B cell (primary cell): Measurements from ENCODE around the gene TSPAN16. TPM values are rescaled to one million over a fixed set of nuclear protein-coding genes. Genes with fewer than 3 reads are reported as not detected.

Experiments used
- ATAC-seq: fragments of 200-7000 bp; cut with Tn5 transposase; one replicate; pipeline ENCODE4 v1.10.0; 2021; ENCODE audit warnings: low read depth, mild to moderate bottlenecking, moderate number of reproducible peaks, moderate library complexity
- CTCF ChIA-PET: fragments of 350-600 bp; sonication (Branson Sonifier 250); formaldehyde crosslinking; loops from one replicate; lab custom pipeline; 2021; ENCODE audit warnings: antibody characterized with exemption, inconsistent platforms; lab: Charles Lee
- POLR2A ChIA-PET: fragments of 350-600 bp; sonication (Branson Sonifier 250); formaldehyde crosslinking; loops from one replicate; lab custom pipeline; 2021; ENCODE audit warnings: antibody characterized with exemption; lab: Charles Lee
- DNase-seq: peaks from one replicate; pipeline ENCODE4 v3.0.0; 2013
- H2AFZ ChIP-seq: 2 replicates; pipeline ENCODE4 v1.6.1; 2012; ENCODE audit warnings: mild to moderate bottlenecking, low read depth, low read length; ENCODE audit not compliant: insufficient read depth, poor library complexity, severe bottlenecking
- H3K27ac ChIP-seq, 2 donors: 1 replicate in 1 of 2; 2 replicates in 1 of 2; pipeline ENCODE4 v1.5.1; 2012 to 2013; ENCODE audit warnings: low read length in 2 of 2, mild to moderate bottlenecking in 2 of 2, moderate library complexity in 1 of 2
- H3K27me3 ChIP-seq, 4 experiments: fragments of 200-600 bp in 1 of 4; sonication (generic) in 1 of 4; replicated peaks in 1 of 4; 1 replicate in 2 of 4; 2 replicates in 2 of 4; pipeline versions ENCODE4 v1.6.1 to v1.7.0; 2013 to 2016; ENCODE audit warnings: low read length in 3 of 4, mild to moderate bottlenecking in 2 of 4, mixed read lengths in 1 of 4, moderate library complexity in 1 of 4; ENCODE audit not compliant: insufficient read depth in 4 of 4, control insufficient read depth in 3 of 4; ENCODE audit errors: control extremely low read depth in 1 of 4
- H3K36me3 ChIP-seq, 2 experiments: replicated peaks in 1 of 2; 1 replicate in 1 of 2; 2 replicates in 1 of 2; pipeline versions ENCODE4 v1.6.1 to v1.7.1; 2013; ENCODE audit warnings: low read length in 1 of 2; ENCODE audit not compliant: insufficient read depth in 2 of 2, control insufficient read depth in 1 of 2; ENCODE audit errors: control extremely low read depth in 1 of 2, extremely low read depth in 1 of 2
- H3K4me1 ChIP-seq, 2 donors: fragments of 200-600 bp in 1 of 2; sonication (generic) in 1 of 2; 1 replicate in 1 of 2; 2 replicates in 1 of 2; pipeline versions ENCODE4 v1.5.1 to v1.6.1; 2013 to 2017; ENCODE audit warnings: low read length in 2 of 2; ENCODE audit not compliant: control insufficient read depth in 2 of 2, insufficient read depth in 2 of 2
- H3K4me2 ChIP-seq: replicated peaks from 2 replicates; pipeline ENCODE3; 2012; ENCODE audit warnings: mild to moderate bottlenecking, low read depth, low read length; ENCODE audit not compliant: poor library complexity, severe bottlenecking
- H3K4me3 ChIP-seq, 5 experiments: fragments of 200-600 bp in 1 of 5; sonication (generic) in 1 of 5; 1 replicate in 3 of 5; 2 replicates in 2 of 5; pipeline versions ENCODE4 v1.5.1 to v1.7.0; 2011 to 2016; ENCODE audit warnings: low read length in 4 of 5, mild to moderate bottlenecking in 4 of 5, low read depth in 2 of 5, control low read depth in 1 of 5, moderate library complexity in 1 of 5; ENCODE audit not compliant: insufficient read depth in 1 of 5; ENCODE audit errors: control extremely low read depth in 1 of 5, extremely low read depth in 1 of 5
- H3K79me2 ChIP-seq: fragments of 200-600 bp; sonication (generic); one replicate; pipeline ENCODE4 v1.6.0; 2016; ENCODE audit warnings: low read length; ENCODE audit not compliant: control insufficient read depth, insufficient read depth
- H3K9ac ChIP-seq: fragments of 200-600 bp; sonication (generic); 2 replicates; pipeline ENCODE4 v1.6.1; 2017; ENCODE audit warnings: mild to moderate bottlenecking, low read length, moderate library complexity
- H3K9me3 ChIP-seq, 3 donors: one replicate each; pipeline versions ENCODE4 v1.6.1 to v1.7.1; 2013; ENCODE audit warnings: low read length in 2 of 3; ENCODE audit not compliant: control insufficient read depth in 2 of 3, insufficient read depth in 1 of 3; ENCODE audit errors: control extremely low read depth in 1 of 3
- H4K20me1 ChIP-seq: 2 replicates; pipeline ENCODE4 v1.6.0; 2012; ENCODE audit warnings: mild to moderate bottlenecking, low read length; ENCODE audit not compliant: insufficient read depth, control insufficient read depth, poor library complexity, severe bottlenecking
- H3K27ac Mint-ChIP-seq: one replicate; pipeline ENCODE4 v1.8.0; 2021; ENCODE audit warnings: mixed read lengths
- H3K27me3 Mint-ChIP-seq: one replicate; pipeline ENCODE4 v1.8.0; 2021; ENCODE audit warnings: mixed read lengths
- H3K4me1 Mint-ChIP-seq: one replicate; pipeline ENCODE4 v1.8.0; 2021; ENCODE audit warnings: mixed read lengths
- H3K4me3 Mint-ChIP-seq: one replicate; pipeline ENCODE4 v1.8.0; 2021; ENCODE audit warnings: mixed read lengths
- H3K9me3 Mint-ChIP-seq: one replicate; pipeline ENCODE4 v1.8.0; 2022; ENCODE audit warnings: mixed read lengths; ENCODE audit not compliant: insufficient read depth
- EZH2 ChIP-seq: IDR thresholded peaks from 2 replicates; pipeline ENCODE4 v1.6.1; 2012; ENCODE audit warnings: borderline replicate concordance, low read depth, mild to moderate bottlenecking, moderate library complexity, low read length; ENCODE audit not compliant: insufficient read depth, poor library complexity, severe bottlenecking
- WGBS: methylation state at CpG from one replicate; pipeline ENCODE4 v1.1.5; 2013; ENCODE audit warnings: missing lambda C conversion rate; ENCODE audit not compliant: insufficient coverage; 5-methylcytosine and 5-hydroxymethylcytosine counted together
- intact Hi-C: fragments of 100-400 bp; cut with micrococcal nuclease; formaldehyde crosslinking; loops from one replicate; pipeline ENCODE4 v1.10.0; 2022
- polyA plus RNA-seq: library from polyadenylated mRNA; depleted of rRNA; stranded (reverse); fragments of >200 nt; gene quantifications from 2 replicates; pipeline ENCODE4 v1.2.3, GENCODE V29; 2012
- total RNA-seq, 2 donors: library from RNA; stranded (reverse); fragments of 120-200 nt in 1 of 2; gene quantifications; 1 replicate in 1 of 2; 2 replicates in 1 of 2; pipeline versions ENCODE4 v1.2.3 to v1.2.4, GENCODE V29; 2013 to 2022
- TF ChIP-seq, protein P1 (sequence below): fragments of 200-600 bp; IDR thresholded peaks from one replicate; pipeline ENCODE4 v1.8.0; 2022; ENCODE audit warnings: antibody characterized with exemption, mild to moderate bottlenecking

The TSPAN16 gene
- total and polyA plus RNA-seq, 2 donors (not counting 1 experiment from before 2014, with no cell fraction given): not detected

DNA sequence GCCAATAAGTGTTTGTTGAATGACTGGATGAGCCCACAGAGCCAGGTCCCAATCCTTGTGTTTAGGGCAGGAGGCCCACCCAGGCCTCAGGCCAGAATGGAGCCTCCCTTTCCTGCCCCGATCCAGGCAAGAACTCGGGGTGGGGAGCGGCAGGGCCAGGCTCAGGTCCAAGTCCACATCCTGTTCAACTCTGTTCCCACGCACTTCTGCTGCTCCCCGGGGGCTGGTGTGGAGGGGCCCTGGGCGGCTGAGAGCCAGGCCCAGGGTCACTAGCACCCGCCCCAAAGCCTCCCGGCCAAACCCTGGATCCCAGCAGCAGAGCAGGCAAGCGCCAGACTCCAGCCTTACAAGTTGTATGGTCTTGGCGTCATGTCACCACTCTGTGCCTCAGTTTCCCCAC, 48.6 kb upstream of the TSPAN16 start:
- no peaks in the 10 kb centered on the region for H3K36me3 ChIP-seq
- ChIA-PET POLR2A (no interaction called here), CTCF (interaction anchor here (0.7 kb wide), 2 partner anchors 99 to 1718 kb away, joined by 3 read pairs; no protein-coding TSS in a partner anchor)
- ATAC-seq (no peak), DNase-seq (no peak)
- no peak overlapping the region for H3K4me2 ChIP-seq
- H3K4me1 Mint-ChIP-seq: peaks cover 6% of the 10 kb centered on the region
- H3K4me3 ChIP-seq: no peak overlapping the region
- H3K27me3 Mint-ChIP-seq: no peaks in the 10 kb centered on the region
- intact Hi-C loops: no loop called here
- peaks cover 3 to 4% of the 10 kb centered on the region in 2 donors for H3K4me1 ChIP-seq
- H3K27ac Mint-ChIP-seq: no peak overlapping the region
- no peak overlapping the region for H3K9ac ChIP-seq
- TF ChIP-seq, protein P1, sequence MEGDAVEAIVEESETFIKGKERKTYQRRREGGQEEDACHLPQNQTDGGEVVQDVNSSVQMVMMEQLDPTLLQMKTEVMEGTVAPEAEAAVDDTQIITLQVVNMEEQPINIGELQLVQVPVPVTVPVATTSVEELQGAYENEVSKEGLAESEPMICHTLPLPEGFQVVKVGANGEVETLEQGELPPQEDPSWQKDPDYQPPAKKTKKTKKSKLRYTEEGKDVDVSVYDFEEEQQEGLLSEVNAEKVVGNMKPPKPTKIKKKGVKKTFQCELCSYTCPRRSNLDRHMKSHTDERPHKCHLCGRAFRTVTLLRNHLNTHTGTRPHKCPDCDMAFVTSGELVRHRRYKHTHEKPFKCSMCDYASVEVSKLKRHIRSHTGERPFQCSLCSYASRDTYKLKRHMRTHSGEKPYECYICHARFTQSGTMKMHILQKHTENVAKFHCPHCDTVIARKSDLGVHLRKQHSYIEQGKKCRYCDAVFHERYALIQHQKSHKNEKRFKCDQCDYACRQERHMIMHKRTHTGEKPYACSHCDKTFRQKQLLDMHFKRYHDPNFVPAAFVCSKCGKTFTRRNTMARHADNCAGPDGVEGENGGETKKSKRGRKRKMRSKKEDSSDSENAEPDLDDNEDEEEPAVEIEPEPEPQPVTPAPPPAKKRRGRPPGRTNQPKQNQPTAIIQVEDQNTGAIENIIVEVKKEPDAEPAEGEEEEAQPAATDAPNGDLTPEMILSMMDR: no peak
- TF ChIP-seq EZH2: no peak
- peaks cover 0 to 3% (median 1%) of the 10 kb centered on the region in 4 experiments for H3K27me3 ChIP-seq
- 93% methylated on average over 8 of the region's 10 CpGs for WGBS
- H4K20me1 ChIP-seq: no peaks in the 10 kb centered on the region
- H3K79me2 ChIP-seq: no peaks in the 10 kb centered on the region
- no peak overlapping the region for H2AFZ ChIP-seq
- no peak overlapping the region for H3K27ac ChIP-seq
- no peaks in the 10 kb centered on the region for H3K9me3 Mint-ChIP-seq
- no peak overlapping the region for H3K4me3 Mint-ChIP-seq
- H3K9me3 ChIP-seq: peaks cover 0 to 12% (median 0%) of the 10 kb centered on the region in 3 donors

DNA sequence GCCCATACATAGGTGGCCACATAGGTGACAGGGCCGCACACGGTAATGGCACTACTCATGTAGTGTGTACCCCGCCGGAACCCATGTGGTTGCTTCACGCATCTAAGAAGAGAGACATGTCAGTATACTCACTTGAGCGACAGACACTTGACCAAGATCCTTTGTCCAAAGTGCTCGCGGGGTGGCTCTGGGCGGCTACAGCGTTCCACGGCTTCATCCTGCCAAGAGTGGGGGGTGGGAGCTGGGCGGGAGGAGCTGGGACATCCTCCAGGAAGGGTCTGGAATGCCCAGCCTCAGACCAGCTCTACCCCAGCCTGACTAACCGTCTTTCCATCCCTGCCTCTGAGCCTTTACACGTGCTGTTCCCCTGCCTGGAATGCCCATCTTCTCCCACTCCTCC, 48.0 kb upstream of the TSPAN16 start:
- TF ChIP-seq EZH2: no peak
- TF ChIP-seq, protein P1: no peak
- intact Hi-C loops: no loop called here
- no peak overlapping the region for H3K27ac ChIP-seq
- ChIA-PET CTCF (no interaction called here), POLR2A (no interaction called here)
- DNase-seq: no peak
- H3K36me3 ChIP-seq: no peaks in the 10 kb centered on the region
- H3K4me3 Mint-ChIP-seq: no peak overlapping the region
- no peak for ATAC-seq
- H3K9ac ChIP-seq: no peak overlapping the region
- 97% methylated on average over 12 of the region's 14 CpGs for WGBS
- H3K4me1 ChIP-seq: peaks cover 3 to 4% of the 10 kb centered on the region in 2 donors
- peaks cover 6% of the 10 kb centered on the region for H3K4me1 Mint-ChIP-seq
- H3K4me3 ChIP-seq: no peak overlapping the region
- H4K20me1 ChIP-seq: no peaks in the 10 kb centered on the region
- H3K27ac Mint-ChIP-seq: no peak overlapping the region
- H3K79me2 ChIP-seq: no peaks in the 10 kb centered on the region
- no peak overlapping the region for H3K4me2 ChIP-seq
- peaks cover 0 to 3% (median 1%) of the 10 kb centered on the region in 4 experiments for H3K27me3 ChIP-seq
- H3K27me3 Mint-ChIP-seq: no peaks in the 10 kb centered on the region
- H3K9me3 ChIP-seq: peaks cover 0 to 12% (median 0%) of the 10 kb centered on the region in 3 donors
- no peak overlapping the region for H2AFZ ChIP-seq
- H3K9me3 Mint-ChIP-seq: no peaks in the 10 kb centered on the region
